Stimulated activated CD8-positive, alpha-beta memory T cell treated with anti-CD3 and anti-CD28 coated beads, Interleukin-4, amount 100 ng/mL, for 24 hours (primary cell): ENCODE results near the gene BTNL9.
"Not testable (repeated sequence)": the region's sequence is repeated elsewhere in the genome, so short reads cannot be mapped to it uniquely, and the experiment has no call there.

ENCODE experiments used
- DNase-seq: peaks from one replicate; pipeline ENCODE4 v3.0.0-alpha.2; 2020; ENCODE audit warnings: low read depth

BTNL9 gene

GRCh38 chr5:181039931-181040630, at the start of gene BTNL9:
Gene BTNL9 (plus strand): TSS chr5:181040266. CDS start chr5:181045490, 5,224 bp downstream.
- no peak for DNase-seq

- no peak for DNase-seq
These were observed 49.2 kb upstream of the BTNL9 start for GRCh38 chr5:180990882-180991242.

GRCh38 chr5:181001947-181002346, 38.1 kb upstream of the BTNL9 start:
- DNase-seq = no peak

- DNase-seq = no peak
These were observed 34.3 kb upstream of the BTNL9 start for GRCh38 chr5:181005791-181006190.

- DNase-seq = no peak
These were observed 31.9 kb upstream of the BTNL9 start for GRCh38 chr5:181008136-181008535.

- DNase-seq = not testable (repeated sequence)
These were observed 30.0 kb upstream of the BTNL9 start for GRCh38 chr5:181010018-181010417.

- not testable (repeated sequence) for DNase-seq
These were observed 25.4 kb upstream of the BTNL9 start for GRCh38 chr5:181014654-181015053.

GRCh38 chr5:181017448-181017847, 22.6 kb upstream of the BTNL9 start:
- not testable (repeated sequence) for DNase-seq

- DNase-seq = no peak
These were observed 19.4 kb upstream of the BTNL9 start for GRCh38 chr5:181020688-181021087.

GRCh38 chr5:181024245-181025064, 15.6 kb upstream of the BTNL9 start:
- DNase-seq = no peak

- no peak for DNase-seq
These were observed 12.5 kb upstream of the BTNL9 start for GRCh38 chr5:181027452-181028031.

GRCh38 chr5:181028032-181028819, 11.8 kb upstream of the BTNL9 start:
- no peak for DNase-seq

GRCh38 chr5:181031716-181032115, 8.3 kb upstream of the BTNL9 start:
- no peak for DNase-seq

- no peak for DNase-seq
These were observed 3.9 kb upstream of the BTNL9 start for GRCh38 chr5:181035991-181036815.

- no peak for DNase-seq
These were observed 3.2 kb upstream of the BTNL9 start for GRCh38 chr5:181036816-181037364.

GRCh38 chr5:181037365-181037861, 2.7 kb upstream of the BTNL9 start:
- DNase-seq = no peak

GRCh38 chr5:181039471-181039870, 595 bp upstream of the BTNL9 start:
- no peak for DNase-seq

GRCh38 chr5:181040631-181040945, 522 bp downstream of the BTNL9 start:
- DNase-seq = no peak

- no peak for DNase-seq
These were observed 977 bp downstream of the BTNL9 start for GRCh38 chr5:181041043-181041442.

- DNase-seq = no peak
These were observed 2.1 kb downstream of the BTNL9 start for GRCh38 chr5:181042036-181042713.
